ENCODE data around the gene ACTL9. TPM values are rescaled to one million over a fixed set of nuclear protein-coding genes. Genes with fewer than 3 reads are reported as not detected.

The ACTL9 gene
- total and polyA plus RNA-seq, 10 donors, result not detected

GRCh38 chr19:8681345-8682029 lies 17.1 kb downstream of the ACTL9 start:
- Histone ChIP-seq H3K27ac (no peak overlapping the region), H3K27me3 (replicated peaks in 1 of 7) (peaks cover 0 to 31% (median 0%) of the 10 kb centered on the region in 7 donors), H3K4me3 (no peak overlapping the region), H3K4me1 (no peaks in the 10 kb centered on the region), H3K9me3 (peaks cover 0 to 12% (median 3%) of the 10 kb centered on the region in 8 donors), H3K36me3 (no peaks in the 10 kb centered on the region)
- intact Hi-C loops (cut with DNase I; ENCODE audit: low total_unique reads), result no loop called here
- 71 to 85% (median 77%) methylated on average over 2 of the region's 2 CpGs for WGBS, 5 donors
- no peak for DNase-seq
- TF ChIP-seq CTCF (IDR thresholded peaks at IDR 0.05 in 8 of 11, conservative IDR thresholded peaks at IDR 0.05 in 3 of 11) (no peak), POLR2A (IDR thresholded peaks at IDR 0.05) (no peak), POLR2AphosphoS5 (IDR thresholded peaks at IDR 0.05) (no peak)

GRCh38 chr19:8680676-8681344 lies 17.8 kb downstream of the ACTL9 start:
- Histone ChIP-seq H3K27me3 (replicated peaks in 1 of 7) (peaks cover 0 to 31% (median 0%) of the 10 kb centered on the region in 7 donors), H3K27ac (no peak overlapping the region), H3K4me3 (no peak overlapping the region), H3K36me3 (no peaks in the 10 kb centered on the region), H3K4me1 (no peaks in the 10 kb centered on the region), H3K9me3 (peaks cover 0 to 12% (median 3%) of the 10 kb centered on the region in 8 donors)
- intact Hi-C loops (cut with DNase I; ENCODE audit: low total_unique reads), result no loop called here
- no peak for DNase-seq
- TF ChIP-seq CTCF (IDR thresholded peaks at IDR 0.05 in 8 of 11, conservative IDR thresholded peaks at IDR 0.05 in 3 of 11), result no peak
- no peak for TF ChIP-seq POLR2A (IDR thresholded peaks at IDR 0.05)
- TF ChIP-seq POLR2AphosphoS5 (IDR thresholded peaks at IDR 0.05), result no peak
- 76 to 84% (median 79%) methylated on average over 5 of the region's 5 CpGs for WGBS, 5 donors

- intact Hi-C loops (cut with DNase I; ENCODE audit: low total_unique reads), result no loop called here
- no peak for DNase-seq
- Histone ChIP-seq H3K27ac (no peak overlapping the region), H3K4me1 (no peaks in the 10 kb centered on the region), H3K9me3 (peaks cover 0 to 12% (median 3%) of the 10 kb centered on the region in 8 donors), H3K36me3 (no peaks in the 10 kb centered on the region), H3K27me3 (replicated peaks in 1 of 7) (peaks cover 0 to 22% (median 0%) of the 10 kb centered on the region in 7 donors), H3K4me3 (no peak overlapping the region)
- TF ChIP-seq CTCF (IDR thresholded peaks at IDR 0.05 in 8 of 11, conservative IDR thresholded peaks at IDR 0.05 in 3 of 11), result no peak
- no peak for TF ChIP-seq POLR2A (IDR thresholded peaks at IDR 0.05)
- TF ChIP-seq POLR2AphosphoS5 (IDR thresholded peaks at IDR 0.05), result no peak
Measured at GRCh38 chr19:8678244-8678807, 20.3 kb downstream of the ACTL9 start.

- no peak for TF ChIP-seq CTCF (IDR thresholded peaks at IDR 0.05 in 8 of 11, conservative IDR thresholded peaks at IDR 0.05 in 3 of 11)
- no peak for TF ChIP-seq POLR2A (IDR thresholded peaks at IDR 0.05)
- no peak for TF ChIP-seq POLR2AphosphoS5 (IDR thresholded peaks at IDR 0.05)
- 68 to 74% (median 70%) methylated on average over 3 of the region's 3 CpGs for WGBS, 5 donors
- Histone ChIP-seq H3K27ac (no peak overlapping the region), H3K27me3 (replicated peaks in 1 of 7) (peaks cover 0 to 20% (median 0%) of the 10 kb centered on the region in 7 donors), H3K36me3 (no peaks in the 10 kb centered on the region), H3K4me1 (peaks cover 0 to 21% (median 11%) of the 10 kb centered on the region in 6 donors), H3K9me3 (no peaks in the 10 kb centered on the region), H3K4me3 (no peak overlapping the region)
- intact Hi-C loops (cut with DNase I; ENCODE audit: low total_unique reads), result no loop called here
- no peak for DNase-seq
Measured at GRCh38 chr19:8675066-8675465, 23.5 kb downstream of the ACTL9 start.

Measured in spleen (tissue), 11 donors.